OCI-LY7 (cell line): Measurements from ENCODE around the gene PDZD2. TPM values are rescaled to one million over a fixed set of nuclear protein-coding genes. Genes with fewer than 3 reads are reported as not detected.

Source experiments
- BruUV-seq: library from RNA; stranded (reverse); fragments of 400-500 nt; replicated peaks from 2 replicates; lab custom pipeline; 2021; lab: Mats Ljungman, UMichigan
- CTCF ChIA-PET: fragments of 300-600 bp; sonication (Branson Sonifier 250); formaldehyde crosslinking; loops from one replicate; lab custom pipeline; 2022; ENCODE audit warnings: antibody characterized with exemption; ENCODE audit not compliant: unreplicated experiment; lab: Charles Lee
- POLR2A ChIA-PET: fragments of 300-600 bp; sonication (Branson Sonifier 250); formaldehyde crosslinking; loops from one replicate; lab custom pipeline; 2022; ENCODE audit warnings: antibody characterized with exemption; lab: Charles Lee
- DNase-seq: peaks from one replicate; pipeline ENCODE4 v3.0.0-alpha.2; 2015; ENCODE audit warnings: low spot score
- H2AFZ ChIP-seq: fragments of 200-600 bp; sonication (generic), shearing (Covaris generic); 2 replicates; pipeline ENCODE4 v1.6.1; 2014; ENCODE audit warnings: mild to moderate bottlenecking, antibody characterized with exemption, low read length, moderate library complexity
- H3K27ac ChIP-seq: fragments of 200-600 bp; sonication (generic); 2 replicates; pipeline ENCODE4 v1.5.1; 2014; ENCODE audit warnings: mixed run types, low read depth, mild to moderate bottlenecking, moderate library complexity, low read length, inconsistent platforms; ENCODE audit not compliant: poor library complexity, severe bottlenecking
- H3K36me3 ChIP-seq: fragments of 200-600 bp; sonication (generic); 2 replicates; pipeline ENCODE4 v1.6.1; 2014; ENCODE audit warnings: mild to moderate bottlenecking, antibody characterized with exemption, low read length, moderate library complexity, mixed read lengths; ENCODE audit not compliant: insufficient read depth
- H3K4me1 ChIP-seq: fragments of 200-600 bp; sonication (generic); 2 replicates; pipeline ENCODE4 v1.5.1; 2014; ENCODE audit warnings: mild to moderate bottlenecking, low read length; ENCODE audit not compliant: insufficient read depth, poor library complexity, severe bottlenecking
- H3K4me2 ChIP-seq: fragments of 200-600 bp; sonication (generic); 2 replicates; pipeline ENCODE4 v1.6.1; 2014; ENCODE audit warnings: mild to moderate bottlenecking, low read length
- H3K4me3 ChIP-seq: fragments of 200-600 bp; sonication (generic); 2 replicates; pipeline ENCODE4 v1.5.1; 2014; ENCODE audit warnings: mild to moderate bottlenecking, low read depth, low read length; ENCODE audit not compliant: poor library complexity, severe bottlenecking
- H3K79me2 ChIP-seq: fragments of 200-600 bp; sonication (generic); 2 replicates; pipeline ENCODE4 v1.6.1; 2016; ENCODE audit warnings: low read depth, mild to moderate bottlenecking, low read length, moderate library complexity, mixed read lengths; ENCODE audit not compliant: insufficient read depth
- H3K9me2 ChIP-seq: fragments of 200-600 bp; sonication (generic); 2 replicates; pipeline ENCODE4 v1.6.1; 2016; ENCODE audit warnings: mild to moderate bottlenecking, low read length, mixed read lengths; ENCODE audit not compliant: insufficient read depth
- H3K9me3 ChIP-seq: fragments of 200-600 bp; sonication (generic); 2 replicates; pipeline ENCODE4 v1.6.1; 2014; ENCODE audit warnings: mild to moderate bottlenecking, mixed run types, low read length, mixed read lengths
- H4K20me1 ChIP-seq: fragments of 200-600 bp; sonication (generic); 2 replicates; pipeline ENCODE4 v1.6.1; 2014; ENCODE audit warnings: mild to moderate bottlenecking, antibody characterized with exemption, low read length, moderate library complexity, mixed read lengths; ENCODE audit not compliant: insufficient read depth
- EZH2phosphoT487 ChIP-seq: fragments of 200-600 bp; sonication (generic); IDR thresholded peaks from 2 replicates; pipeline ENCODE4 v1.6.1; 2018; ENCODE audit warnings: low read depth, borderline replicate concordance, mild to moderate bottlenecking, mixed run types, antibody characterized with exemption, low read length, moderate library complexity, mixed read lengths
- intact Hi-C: fragments of 100-400 bp; cut with micrococcal nuclease; formaldehyde crosslinking; loops from one replicate; pipeline ENCODE4 v1.10.0; 2022; ENCODE audit not compliant: unreplicated experiment
- total RNA-seq, 2 experiments: library from RNA; depleted of rRNA in 1 of 2; stranded (reverse); fragments of >200 nt in 1 of 2; shearing (Covaris generic) in 1 of 2; gene quantifications; 2 replicates each; pipeline ENCODE4 v1.2.3, GENCODE V29; 2014 to 2022
- TF ChIP-seq, protein P1 (sequence below): fragments of 200-600 bp; sonication (generic); conservative IDR thresholded peaks from 2 replicates; pipeline ENCODE4 v1.5.1; 2014; ENCODE audit warnings: mild to moderate bottlenecking, antibody characterized with exemption, low read length, moderate library complexity, mixed read lengths

Gene PDZD2
- total RNA-seq, 2 experiments from 2014 or later = 8.6 to 10.6 TPM

DNA sequence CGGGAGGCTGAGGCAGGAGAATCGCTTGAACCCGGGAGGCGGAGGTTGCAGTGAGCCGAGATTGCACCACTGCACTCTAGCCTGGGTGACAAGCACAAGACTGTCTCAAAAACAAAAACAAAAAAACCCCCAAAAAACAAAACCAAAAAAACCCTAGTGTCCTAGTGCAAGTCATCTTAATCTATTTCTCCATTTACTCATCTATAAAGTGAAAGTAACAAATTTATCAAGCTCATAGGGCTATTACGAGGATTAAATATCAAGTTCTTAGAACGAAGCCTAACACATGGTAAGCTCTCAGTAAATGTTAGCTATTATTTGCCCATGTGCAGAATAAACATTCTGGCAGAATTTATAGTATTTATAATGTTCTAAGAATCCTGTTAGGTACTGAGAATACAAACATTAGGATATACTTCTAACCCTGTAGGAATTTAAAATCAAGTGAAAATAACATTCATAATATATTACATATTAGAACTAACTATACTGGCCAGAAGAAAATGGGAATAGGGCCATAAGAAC, 490.2 kb downstream of the PDZD2 start:
- Histone ChIP-seq H3K27ac (no peak overlapping the region), H3K79me2 (peaks cover 31% of the 10 kb centered on the region; the same call in 1 of the 2 replicates), H3K4me3 (no peak overlapping the region), H3K4me2 (no peak overlapping the region), H3K4me1 (no peaks in the 10 kb centered on the region), H3K9me2 (no peaks in the 10 kb centered on the region), H2AFZ (no peak overlapping the region), H3K9me3 (no peaks in the 10 kb centered on the region), H3K36me3 (peaks cover 68% of the 10 kb centered on the region), H4K20me1 (0 out of 2 replicates have a peak, but pooled peaks cover 6% of the 10 kb centered on the region)
- ChIA-PET POLR2A (interaction anchor here (0.7 to 1.0 kb wide), 2 partner anchors 9 to 340 kb away, joined by 4 to 5 read pairs; no protein-coding TSS in a partner anchor), CTCF (no interaction called here)
- TF ChIP-seq, protein P1, sequence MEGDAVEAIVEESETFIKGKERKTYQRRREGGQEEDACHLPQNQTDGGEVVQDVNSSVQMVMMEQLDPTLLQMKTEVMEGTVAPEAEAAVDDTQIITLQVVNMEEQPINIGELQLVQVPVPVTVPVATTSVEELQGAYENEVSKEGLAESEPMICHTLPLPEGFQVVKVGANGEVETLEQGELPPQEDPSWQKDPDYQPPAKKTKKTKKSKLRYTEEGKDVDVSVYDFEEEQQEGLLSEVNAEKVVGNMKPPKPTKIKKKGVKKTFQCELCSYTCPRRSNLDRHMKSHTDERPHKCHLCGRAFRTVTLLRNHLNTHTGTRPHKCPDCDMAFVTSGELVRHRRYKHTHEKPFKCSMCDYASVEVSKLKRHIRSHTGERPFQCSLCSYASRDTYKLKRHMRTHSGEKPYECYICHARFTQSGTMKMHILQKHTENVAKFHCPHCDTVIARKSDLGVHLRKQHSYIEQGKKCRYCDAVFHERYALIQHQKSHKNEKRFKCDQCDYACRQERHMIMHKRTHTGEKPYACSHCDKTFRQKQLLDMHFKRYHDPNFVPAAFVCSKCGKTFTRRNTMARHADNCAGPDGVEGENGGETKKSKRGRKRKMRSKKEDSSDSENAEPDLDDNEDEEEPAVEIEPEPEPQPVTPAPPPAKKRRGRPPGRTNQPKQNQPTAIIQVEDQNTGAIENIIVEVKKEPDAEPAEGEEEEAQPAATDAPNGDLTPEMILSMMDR = no peak
- no peak for TF ChIP-seq EZH2phosphoT487
- intact Hi-C loops = no loop called here
- BruUV-seq = no TSS peak
- no peak for DNase-seq

DNA sequence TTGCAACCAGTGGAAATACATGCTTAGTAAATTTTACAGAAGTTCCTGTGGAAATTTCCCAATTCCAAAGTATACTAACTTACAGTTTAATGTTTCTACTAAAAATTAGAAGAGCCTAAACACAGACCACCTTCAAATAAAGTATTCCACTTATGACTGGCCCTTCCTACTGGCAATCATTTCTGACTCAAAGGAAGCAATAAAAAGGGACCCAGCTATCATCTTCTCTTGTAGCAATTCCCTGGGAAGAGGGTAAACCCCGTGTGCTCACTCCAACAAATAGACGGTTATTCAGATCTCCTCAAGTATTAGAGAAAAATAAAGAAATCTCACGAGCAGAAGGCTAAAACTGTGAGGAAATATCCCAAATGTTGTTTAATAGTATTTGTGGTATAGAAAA, 491.9 kb downstream of the PDZD2 start:
- Histone ChIP-seq H3K36me3 (peaks cover 67% of the 10 kb centered on the region), H3K4me3 (no peak overlapping the region), H3K79me2 (peaks cover 15% of the 10 kb centered on the region; the same call in 1 of the 2 replicates), H2AFZ (no peak overlapping the region), H3K9me3 (no peaks in the 10 kb centered on the region), H3K4me2 (no peak overlapping the region), H4K20me1 (no peaks in the 10 kb centered on the region), H3K4me1 (no peaks in the 10 kb centered on the region), H3K9me2 (no peaks in the 10 kb centered on the region), H3K27ac (no peak overlapping the region)
- POLR2A ChIA-PET = interaction anchor here (0.6 to 1.9 kb wide), 4 partner anchors 9 to 199 kb away, joined by 3 to 5 read pairs (median 3); no protein-coding TSS in a partner anchor
- no TSS peak for BruUV-seq
- intact Hi-C loops = no loop called here
- TF ChIP-seq EZH2phosphoT487 = no peak
- TF ChIP-seq, protein P1 = no peak
- DNase-seq = no peak
- CTCF ChIA-PET = interaction anchor here (0.6 kb wide), 1 partner anchor 199 kb away, joined by 3 read pairs; no protein-coding TSS in a partner anchor

DNA sequence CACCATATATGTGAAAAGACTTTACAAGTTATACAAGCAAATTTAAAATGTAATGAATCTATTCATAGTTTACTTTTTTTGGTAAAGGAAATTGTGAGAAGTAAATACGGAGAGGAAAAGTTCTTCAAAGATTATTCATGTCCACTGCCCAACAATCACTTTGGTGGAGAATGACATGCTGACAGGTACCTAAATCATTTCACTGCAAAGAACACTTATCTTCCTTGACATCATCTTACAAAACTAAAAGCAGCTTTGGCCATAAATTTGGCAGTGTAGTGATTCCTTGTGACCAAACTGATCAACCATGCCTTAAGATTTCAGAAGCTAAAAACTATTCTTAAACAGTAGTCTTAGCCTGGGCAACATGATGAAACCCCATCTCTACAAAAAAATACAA, 492.7 kb downstream of the PDZD2 start:
- TF ChIP-seq EZH2phosphoT487 = no peak
- TF ChIP-seq, protein P1 = no peak
- Histone ChIP-seq H3K27ac (no peak overlapping the region), H4K20me1 (no peaks in the 10 kb centered on the region), H3K4me3 (no peak overlapping the region), H3K9me2 (no peaks in the 10 kb centered on the region), H3K79me2 (peaks cover 15% of the 10 kb centered on the region; the same call in 1 of the 2 replicates), H2AFZ (no peak overlapping the region), H3K4me1 (no peaks in the 10 kb centered on the region), H3K36me3 (peaks cover 60% of the 10 kb centered on the region), H3K9me3 (no peaks in the 10 kb centered on the region), H3K4me2 (no peak overlapping the region)
- ChIA-PET POLR2A (interaction anchor here (1.1 to 1.9 kb wide), 5 partner anchors 8 to 99 kb away, joined by 3 to 5 read pairs (median 3); no protein-coding TSS in a partner anchor), CTCF (no interaction called here)
- no peak for DNase-seq
- intact Hi-C loops = no loop called here
- no TSS peak for BruUV-seq
